Parathyroid adenoma (tissue), 2 donors: Measurements from ENCODE around the gene ARF6.
A peak's percentile ranks its signal among the peaks of the same experiment; 100 is the strongest.
"Not testable (repeated sequence)": the region's sequence is repeated elsewhere in the genome, so short reads cannot be mapped to it uniquely, and the experiment has no call there.

Source experiments
- H2AFZ ChIP-seq: fragments of 300-600 bp; sonication (generic); one replicate; pipeline ENCODE4 v1.7.0; 2017; ENCODE audit warnings: antibody characterized with exemption, mild to moderate bottlenecking
- H3K27ac ChIP-seq: fragments of 300-600 bp; sonication (generic); one replicate; pipeline ENCODE4 v1.7.0; 2017
- H3K27me3 ChIP-seq: fragments of 300-600 bp; sonication (generic); one replicate; pipeline ENCODE4 v1.7.0; 2017; ENCODE audit warnings: low read length; ENCODE audit not compliant: control insufficient read depth, insufficient read depth
- H3K36me3 ChIP-seq: fragments of 300-600 bp; sonication (generic); one replicate; pipeline ENCODE4 v1.7.0; 2017; ENCODE audit warnings: low read length; ENCODE audit not compliant: control insufficient read depth, insufficient read depth
- H3K4me1 ChIP-seq: fragments of 300-600 bp; sonication (generic); one replicate; pipeline ENCODE4 v1.7.0; 2017; ENCODE audit warnings: control low read depth
- H3K4me2 ChIP-seq: fragments of 300-600 bp; sonication (generic); one replicate; pipeline ENCODE4 v1.7.0; 2017; ENCODE audit warnings: low read length
- H3K4me3 ChIP-seq: fragments of 300-600 bp; sonication (generic); one replicate; pipeline ENCODE4 v1.7.0; 2017; ENCODE audit warnings: low read depth, low read length
- H3K79me2 ChIP-seq: fragments of 300-600 bp; sonication (generic); one replicate; pipeline ENCODE4 v1.7.0; 2017; ENCODE audit warnings: control low read depth
- H3K9ac ChIP-seq: fragments of 300-600 bp; sonication (generic); one replicate; pipeline ENCODE4 v1.7.0; 2017; ENCODE audit warnings: mild to moderate bottlenecking
- H3K9me3 ChIP-seq: fragments of 300-600 bp; sonication (generic); one replicate; pipeline ENCODE4 v1.7.0; 2017; ENCODE audit warnings: low read length; ENCODE audit not compliant: control insufficient read depth
- TF ChIP-seq, protein P1 (sequence below): fragments of 300-600 bp; sonication (generic); IDR thresholded peaks from one replicate; pipeline ENCODE4 v1.7.0; 2017; ENCODE audit warnings: antibody characterized with exemption, mild to moderate bottlenecking
- donor health status: primary hyperparathyroidism.

Gene ARF6

DNA sequence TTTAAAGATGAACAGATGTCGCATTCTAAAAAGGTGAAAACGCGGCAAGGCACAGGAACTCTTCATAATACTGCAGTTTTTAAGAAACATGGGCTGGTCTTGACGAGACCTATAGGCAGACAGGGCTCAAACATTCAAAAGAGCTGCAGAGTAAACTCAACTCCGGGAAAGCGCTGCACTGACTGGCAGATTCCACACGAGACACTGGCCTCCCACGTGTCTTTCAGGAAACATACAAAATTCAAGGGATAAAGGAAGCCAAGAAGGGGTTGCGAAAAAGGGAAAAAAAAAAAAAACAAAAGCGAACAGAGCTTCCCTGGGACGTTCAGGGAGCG, 614 bp upstream of the ARF6 start:
- Histone ChIP-seq H3K9me3 (no peaks in the 10 kb centered on the region), H3K79me2 (peaks cover 13% of the 10 kb centered on the region), H3K27ac (peak overlapping the region; percentile 98), H3K36me3 (no peaks in the 10 kb centered on the region), H2AFZ (peak overlapping the region; percentile 86), H3K27me3 (no peaks in the 10 kb centered on the region), H3K4me1 (peaks cover 9% of the 10 kb centered on the region), H3K9ac (peak overlapping the region; percentile 39), H3K4me3 (peak overlapping the region; percentile 99), H3K4me2 (peak overlapping the region; percentile 74)
- TF ChIP-seq, protein P1, sequence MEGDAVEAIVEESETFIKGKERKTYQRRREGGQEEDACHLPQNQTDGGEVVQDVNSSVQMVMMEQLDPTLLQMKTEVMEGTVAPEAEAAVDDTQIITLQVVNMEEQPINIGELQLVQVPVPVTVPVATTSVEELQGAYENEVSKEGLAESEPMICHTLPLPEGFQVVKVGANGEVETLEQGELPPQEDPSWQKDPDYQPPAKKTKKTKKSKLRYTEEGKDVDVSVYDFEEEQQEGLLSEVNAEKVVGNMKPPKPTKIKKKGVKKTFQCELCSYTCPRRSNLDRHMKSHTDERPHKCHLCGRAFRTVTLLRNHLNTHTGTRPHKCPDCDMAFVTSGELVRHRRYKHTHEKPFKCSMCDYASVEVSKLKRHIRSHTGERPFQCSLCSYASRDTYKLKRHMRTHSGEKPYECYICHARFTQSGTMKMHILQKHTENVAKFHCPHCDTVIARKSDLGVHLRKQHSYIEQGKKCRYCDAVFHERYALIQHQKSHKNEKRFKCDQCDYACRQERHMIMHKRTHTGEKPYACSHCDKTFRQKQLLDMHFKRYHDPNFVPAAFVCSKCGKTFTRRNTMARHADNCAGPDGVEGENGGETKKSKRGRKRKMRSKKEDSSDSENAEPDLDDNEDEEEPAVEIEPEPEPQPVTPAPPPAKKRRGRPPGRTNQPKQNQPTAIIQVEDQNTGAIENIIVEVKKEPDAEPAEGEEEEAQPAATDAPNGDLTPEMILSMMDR: no peak

DNA sequence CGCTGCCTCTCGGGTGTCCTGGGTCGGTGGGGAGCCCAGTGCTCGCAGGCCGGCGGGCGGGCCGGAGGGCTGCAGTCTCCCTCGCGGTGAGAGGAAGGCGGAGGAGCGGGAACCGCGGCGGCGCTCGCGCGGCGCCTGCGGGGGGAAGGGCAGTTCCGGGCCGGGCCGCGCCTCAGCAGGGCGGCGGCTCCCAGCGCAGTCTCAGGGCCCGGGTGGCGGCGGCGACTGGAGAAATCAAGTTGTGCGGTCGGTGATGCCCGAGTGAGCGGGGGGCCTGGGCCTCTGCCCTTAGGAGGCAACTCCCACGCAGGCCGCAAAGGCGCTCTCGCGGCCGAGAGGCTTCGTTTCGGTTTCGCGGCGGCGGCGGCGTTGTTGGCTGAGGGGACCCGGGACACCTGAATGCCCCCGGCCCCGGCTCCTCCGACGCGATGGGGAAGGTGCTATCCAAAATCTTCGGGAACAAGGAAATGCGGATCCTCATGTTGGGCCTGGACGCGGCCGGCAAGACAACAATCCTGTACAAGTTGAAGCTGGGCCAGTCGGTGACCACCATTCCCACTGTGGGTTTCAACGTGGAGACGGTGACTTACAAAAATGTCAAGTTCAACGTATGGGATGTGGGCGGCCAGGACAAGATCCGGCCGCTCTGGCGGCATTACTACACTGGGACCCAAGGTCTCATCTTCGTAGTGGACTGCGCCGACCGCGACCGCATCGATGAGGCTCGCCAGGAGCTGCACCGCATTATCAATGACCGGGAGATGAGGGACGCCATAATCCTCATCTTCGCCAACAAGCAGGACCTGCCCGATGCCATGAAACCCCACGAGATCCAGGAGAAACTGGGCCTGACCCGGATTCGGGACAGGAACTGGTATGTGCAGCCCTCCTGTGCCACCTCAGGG, 679 bp downstream of the ARF6 start:
- H3K9ac ChIP-seq: peak overlapping the region; percentile 99
- no peaks in the 10 kb centered on the region for H3K27me3 ChIP-seq
- H3K4me2 ChIP-seq: peak overlapping the region; percentile 54
- H2AFZ ChIP-seq: peak overlapping the region; percentile 86
- TF ChIP-seq, protein P1: no peak
- no peaks in the 10 kb centered on the region for H3K36me3 ChIP-seq
- no peaks in the 10 kb centered on the region for H3K9me3 ChIP-seq
- H3K4me3 ChIP-seq: peak overlapping the region; percentile 99
- peak overlapping the region; percentile 98 for H3K27ac ChIP-seq
- peaks cover 13% of the 10 kb centered on the region for H3K4me1 ChIP-seq
- H3K79me2 ChIP-seq: peaks cover 13% of the 10 kb centered on the region

DNA sequence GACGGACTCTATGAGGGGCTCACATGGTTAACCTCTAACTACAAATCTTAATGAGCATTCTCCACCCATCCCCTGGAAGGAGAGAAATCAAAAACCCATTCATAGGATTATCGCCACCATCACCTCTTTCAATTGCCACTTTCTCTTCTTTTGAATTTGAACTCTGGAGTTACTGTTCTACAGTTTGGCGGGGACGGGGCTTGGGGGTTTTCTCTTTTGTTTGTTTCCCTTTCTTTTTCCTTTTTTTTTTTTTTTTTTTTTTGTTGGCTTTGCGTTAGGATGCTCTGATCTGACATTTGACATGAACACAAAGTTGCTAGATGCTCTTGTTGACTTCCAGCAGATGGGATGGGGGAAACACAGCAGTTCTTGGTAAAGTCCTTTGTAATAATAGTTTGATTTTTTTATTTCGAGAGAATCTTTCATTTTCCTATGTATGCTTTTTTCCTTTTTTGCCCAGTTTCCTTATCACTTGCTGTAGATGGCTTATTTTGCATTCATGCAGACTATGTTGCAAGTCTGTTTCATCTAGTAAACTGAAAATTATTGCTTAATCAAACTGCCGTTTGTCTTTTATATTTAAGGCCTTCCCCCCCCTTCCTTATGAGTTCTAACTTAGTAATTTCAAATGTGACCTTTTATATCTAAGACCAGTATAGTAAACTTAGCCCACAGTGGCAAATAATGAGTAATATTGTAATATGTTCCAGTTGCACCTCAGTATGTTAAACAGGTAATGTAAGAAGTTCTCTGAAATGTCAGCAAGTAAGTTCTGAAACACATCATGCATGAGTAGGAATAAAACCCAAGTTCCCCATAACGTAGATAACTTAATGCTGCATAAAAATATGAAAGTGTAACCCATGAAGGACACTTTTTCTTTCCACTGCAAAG, 1.6 kb downstream of the ARF6 start:
- Histone ChIP-seq H3K4me1 (peaks cover 13% of the 10 kb centered on the region), H3K4me2 (peak overlapping the region; percentile 54), H3K4me3 (peak overlapping the region; percentile 99), H3K27ac (peak overlapping the region; percentile 98), H3K79me2 (peaks cover 13% of the 10 kb centered on the region)
- H2AFZ ChIP-seq, H3K27me3 ChIP-seq, H3K9me3 ChIP-seq, H3K9ac ChIP-seq, H3K36me3 ChIP-seq: not testable (repeated sequence)

DNA sequence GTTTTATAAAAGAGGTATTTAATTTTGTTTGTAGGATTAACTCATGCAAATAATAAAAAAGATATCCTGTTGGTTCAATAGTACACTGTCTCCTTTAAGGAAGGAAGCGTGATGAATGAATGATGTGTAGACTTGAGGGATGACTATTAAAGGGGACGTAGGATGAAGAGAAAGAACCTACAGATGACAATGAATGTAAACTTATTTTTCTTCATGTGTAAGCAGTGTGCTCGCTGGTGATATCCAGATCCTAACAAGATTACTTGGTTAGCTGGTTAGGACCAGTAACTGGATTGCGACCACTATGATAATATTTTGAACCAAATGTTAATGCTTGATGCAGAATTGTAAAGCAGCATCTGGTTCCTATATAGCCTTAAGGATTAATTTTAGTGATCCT, 2.6 kb downstream of the ARF6 start:
- Histone ChIP-seq H3K36me3 (no peaks in the 10 kb centered on the region), H3K4me3 (peak overlapping the region; percentile 99), H3K9me3 (no peaks in the 10 kb centered on the region), H3K9ac (no peak overlapping the region), H3K27ac (no peak overlapping the region), H3K27me3 (no peaks in the 10 kb centered on the region), H3K79me2 (peaks cover 13% of the 10 kb centered on the region), H3K4me2 (peak overlapping the region; percentile 54), H3K4me1 (peaks cover 13% of the 10 kb centered on the region), H2AFZ (no peak overlapping the region)
- TF ChIP-seq, protein P1: no peak

DNA sequence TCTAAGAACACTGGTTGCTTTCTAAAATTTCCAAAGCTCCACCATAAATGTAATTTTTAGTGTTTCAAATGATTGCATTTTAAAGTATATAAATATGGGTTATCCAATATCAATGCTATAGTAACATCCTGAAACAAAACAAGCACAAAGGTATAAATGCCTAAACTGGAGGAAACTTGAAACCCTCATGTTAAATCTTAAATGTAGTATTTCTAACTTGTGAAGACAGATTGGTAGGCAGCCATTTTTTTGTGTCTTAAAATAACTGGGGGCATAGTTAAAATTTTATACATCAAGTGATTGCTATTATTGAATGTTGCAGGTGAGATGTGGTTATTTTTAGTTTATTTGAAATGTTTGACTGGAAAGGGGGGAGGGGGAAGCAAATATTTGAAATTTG, 3.4 kb downstream of the ARF6 start:
- H3K9ac ChIP-seq, H3K9me3 ChIP-seq, H3K27ac ChIP-seq, H3K36me3 ChIP-seq, H2AFZ ChIP-seq, H3K27me3 ChIP-seq: not testable (repeated sequence)
- Histone ChIP-seq H3K4me3 (peak overlapping the region; percentile 9), H3K4me1 (peaks cover 13% of the 10 kb centered on the region), H3K79me2 (peaks cover 13% of the 10 kb centered on the region), H3K4me2 (peak overlapping the region; percentile 33)
